ENCODE data around the gene PELI3. TPM values are rescaled to one million over a fixed set of nuclear protein-coding genes. Genes with fewer than 3 reads are reported as not detected.
A peak's percentile ranks its signal among the peaks of the same experiment; 100 is the strongest.

PELI3 gene
- polyA plus RNA-seq, 1 donor from 2014 or later = 13.3 TPM

DNA sequence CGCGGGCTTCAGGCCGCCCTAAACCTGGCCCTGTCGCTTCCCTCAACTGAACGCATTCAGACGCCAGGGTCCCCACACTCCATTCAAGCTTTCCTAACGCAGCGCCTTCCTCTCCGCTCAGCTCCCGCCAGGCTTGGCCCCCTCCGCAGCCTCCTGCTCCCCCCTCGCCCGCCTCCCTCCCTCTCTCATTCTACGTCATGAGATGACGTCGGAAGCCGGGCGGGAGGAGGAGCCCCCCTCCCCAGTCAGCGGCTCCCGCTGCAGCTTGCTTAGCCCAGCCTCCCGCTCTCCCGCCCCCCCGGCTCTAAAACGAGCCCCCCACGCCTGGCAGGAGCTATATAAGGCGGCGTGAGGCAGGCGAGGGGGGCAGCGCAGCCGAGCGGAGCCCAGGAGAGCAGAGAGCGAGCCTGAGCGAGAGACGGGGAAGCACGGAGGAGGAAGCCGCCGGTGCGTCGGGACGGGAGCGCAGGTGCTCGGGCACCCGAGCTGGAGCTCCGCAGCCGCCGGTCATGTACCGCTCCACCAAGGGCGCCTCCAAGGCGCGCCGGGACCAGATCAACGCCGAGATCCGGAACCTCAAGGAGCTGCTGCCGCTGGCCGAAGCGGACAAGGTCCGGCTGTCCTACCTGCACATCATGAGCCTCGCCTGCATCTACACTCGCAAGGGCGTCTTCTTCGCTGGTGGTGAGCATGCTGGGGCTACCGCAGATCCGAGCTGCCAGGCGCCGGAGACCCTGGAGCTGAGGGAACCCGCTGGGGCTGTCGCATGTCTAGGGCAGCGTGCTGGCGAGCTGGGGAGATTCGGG, 45.8 kb upstream of the PELI3 start, which contains the start of gene NPAS4:
Gene NPAS4 (plus strand): TSS at position 365 of the 806 bp plus-strand sequence. CDS start 145 bp downstream, at position 510.
- no peaks in the 10 kb centered on the region for H3F3A ChIP-seq (ENCODE audit: insufficient read depth, low read length, poor library complexity, severe bottlenecking)
- H3K4me2 ChIP-seq (ENCODE audit: low read length) = peak within 1 kb of the TSS; percentile 99
- H3K9ac ChIP-seq (ENCODE audit: low read length) = peak within 1 kb of the TSS; percentile 97
- H3K36me3 ChIP-seq (ENCODE audit: insufficient read depth, low read length) = no peaks in the 10 kb centered on the region
- peak within 1 kb of the TSS; percentile 94 for H3K4me3 ChIP-seq (ENCODE audit: low read length)
- H3K79me2 ChIP-seq (replicated peaks; ENCODE audit: insufficient read depth, low read length) = no peaks in the 10 kb centered on the region
- no peak for TF ChIP-seq RAD21 (conservative IDR thresholded peaks at IDR 0.05)
- TF ChIP-seq, protein P1, sequence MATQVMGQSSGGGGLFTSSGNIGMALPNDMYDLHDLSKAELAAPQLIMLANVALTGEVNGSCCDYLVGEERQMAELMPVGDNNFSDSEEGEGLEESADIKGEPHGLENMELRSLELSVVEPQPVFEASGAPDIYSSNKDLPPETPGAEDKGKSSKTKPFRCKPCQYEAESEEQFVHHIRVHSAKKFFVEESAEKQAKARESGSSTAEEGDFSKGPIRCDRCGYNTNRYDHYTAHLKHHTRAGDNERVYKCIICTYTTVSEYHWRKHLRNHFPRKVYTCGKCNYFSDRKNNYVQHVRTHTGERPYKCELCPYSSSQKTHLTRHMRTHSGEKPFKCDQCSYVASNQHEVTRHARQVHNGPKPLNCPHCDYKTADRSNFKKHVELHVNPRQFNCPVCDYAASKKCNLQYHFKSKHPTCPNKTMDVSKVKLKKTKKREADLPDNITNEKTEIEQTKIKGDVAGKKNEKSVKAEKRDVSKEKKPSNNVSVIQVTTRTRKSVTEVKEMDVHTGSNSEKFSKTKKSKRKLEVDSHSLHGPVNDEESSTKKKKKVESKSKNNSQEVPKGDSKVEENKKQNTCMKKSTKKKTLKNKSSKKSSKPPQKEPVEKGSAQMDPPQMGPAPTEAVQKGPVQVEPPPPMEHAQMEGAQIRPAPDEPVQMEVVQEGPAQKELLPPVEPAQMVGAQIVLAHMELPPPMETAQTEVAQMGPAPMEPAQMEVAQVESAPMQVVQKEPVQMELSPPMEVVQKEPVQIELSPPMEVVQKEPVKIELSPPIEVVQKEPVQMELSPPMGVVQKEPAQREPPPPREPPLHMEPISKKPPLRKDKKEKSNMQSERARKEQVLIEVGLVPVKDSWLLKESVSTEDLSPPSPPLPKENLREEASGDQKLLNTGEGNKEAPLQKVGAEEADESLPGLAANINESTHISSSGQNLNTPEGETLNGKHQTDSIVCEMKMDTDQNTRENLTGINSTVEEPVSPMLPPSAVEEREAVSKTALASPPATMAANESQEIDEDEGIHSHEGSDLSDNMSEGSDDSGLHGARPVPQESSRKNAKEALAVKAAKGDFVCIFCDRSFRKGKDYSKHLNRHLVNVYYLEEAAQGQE (IDR thresholded peaks at IDR 0.05; ENCODE audit: borderline replicate concordance) = peak; percentile 88
- peak; percentile 63 for TF ChIP-seq MXI1 (conservative IDR thresholded peaks at IDR 0.05; ENCODE audit: poor library complexity, severe bottlenecking)
- TF ChIP-seq POLR2AphosphoS5 (IDR thresholded peaks at IDR 0.05) = peak; percentile 98
- TF ChIP-seq SMC3 (conservative IDR thresholded peaks at IDR 0.05; ENCODE audit: poor library complexity) = peak; percentile 43
- TF ChIP-seq TAF1 (IDR thresholded peaks at IDR 0.05; ENCODE audit: low read depth) = peak; percentile 97
- peak; percentile 79 for TF ChIP-seq EP300 (conservative IDR thresholded peaks at IDR 0.05; ENCODE audit: poor library complexity, severe bottlenecking)
- TF ChIP-seq, protein P2, sequence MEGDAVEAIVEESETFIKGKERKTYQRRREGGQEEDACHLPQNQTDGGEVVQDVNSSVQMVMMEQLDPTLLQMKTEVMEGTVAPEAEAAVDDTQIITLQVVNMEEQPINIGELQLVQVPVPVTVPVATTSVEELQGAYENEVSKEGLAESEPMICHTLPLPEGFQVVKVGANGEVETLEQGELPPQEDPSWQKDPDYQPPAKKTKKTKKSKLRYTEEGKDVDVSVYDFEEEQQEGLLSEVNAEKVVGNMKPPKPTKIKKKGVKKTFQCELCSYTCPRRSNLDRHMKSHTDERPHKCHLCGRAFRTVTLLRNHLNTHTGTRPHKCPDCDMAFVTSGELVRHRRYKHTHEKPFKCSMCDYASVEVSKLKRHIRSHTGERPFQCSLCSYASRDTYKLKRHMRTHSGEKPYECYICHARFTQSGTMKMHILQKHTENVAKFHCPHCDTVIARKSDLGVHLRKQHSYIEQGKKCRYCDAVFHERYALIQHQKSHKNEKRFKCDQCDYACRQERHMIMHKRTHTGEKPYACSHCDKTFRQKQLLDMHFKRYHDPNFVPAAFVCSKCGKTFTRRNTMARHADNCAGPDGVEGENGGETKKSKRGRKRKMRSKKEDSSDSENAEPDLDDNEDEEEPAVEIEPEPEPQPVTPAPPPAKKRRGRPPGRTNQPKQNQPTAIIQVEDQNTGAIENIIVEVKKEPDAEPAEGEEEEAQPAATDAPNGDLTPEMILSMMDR (IDR thresholded peaks at IDR 0.05; ENCODE audit: poor library complexity, severe bottlenecking) = no peak
- no peak for TF ChIP-seq EZH2 (IDR thresholded peaks at IDR 0.05; ENCODE audit: borderline replicate concordance, insufficient read depth, low read length, poor library complexity, severe bottlenecking)
- peak within 1 kb of the TSS; percentile 92 for H3K27ac ChIP-seq (ENCODE audit: low read length)
- no peak within 1 kb of the TSS for H2AFZ ChIP-seq (ENCODE audit: low read depth, low read length)
- H3K9me3 ChIP-seq (ENCODE audit: low read length) = no peaks in the 10 kb centered on the region
- no peaks in the 10 kb centered on the region for H4K20me1 ChIP-seq (ENCODE audit: insufficient read depth)
- no peaks in the 10 kb centered on the region for H3K9me2 ChIP-seq (ENCODE audit: insufficient read depth, low read length)
- peaks cover 41% of the 10 kb centered on the region for H3K27me3 ChIP-seq (ENCODE audit: insufficient read depth, low read depth, low read length)

DNA sequence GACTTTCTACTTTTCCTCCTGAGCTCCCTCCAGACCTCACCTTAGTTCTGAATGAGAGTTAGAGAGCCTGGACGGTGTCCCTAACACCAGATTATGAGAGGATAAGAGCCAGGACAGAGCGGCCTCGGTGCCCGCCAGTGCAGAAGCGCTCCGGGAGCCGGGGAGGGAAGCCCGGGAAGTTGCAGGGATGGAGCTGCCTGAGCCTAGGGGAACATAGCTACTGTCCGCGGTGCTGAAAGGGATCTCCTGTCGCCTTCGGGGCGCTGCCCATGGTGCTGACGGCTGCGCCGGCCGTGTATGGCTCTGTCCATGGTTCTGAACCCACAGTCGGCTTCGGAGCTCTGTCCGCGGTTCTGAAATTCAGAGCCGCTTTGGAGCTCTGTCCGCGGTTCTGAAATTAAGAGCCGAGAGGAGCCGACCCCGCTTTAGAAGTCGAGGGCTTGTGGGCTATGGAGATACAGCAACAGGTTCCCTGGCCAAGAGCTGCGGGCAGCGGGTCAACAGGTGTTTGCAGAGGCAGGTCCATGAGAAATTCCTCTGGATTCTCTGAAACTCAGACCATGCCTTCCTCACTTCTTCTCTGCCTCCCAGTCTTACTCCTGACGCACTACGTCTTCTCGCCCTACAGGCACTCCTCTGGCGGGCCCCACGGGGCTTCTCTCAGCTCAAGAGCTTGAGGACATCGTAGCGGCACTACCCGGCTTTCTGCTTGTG, 45.1 kb upstream of the PELI3 start:
- Histone ChIP-seq H3K27ac (ENCODE audit: low read length) (peak overlapping the region; percentile 92), H3K4me3 (ENCODE audit: low read length) (peak overlapping the region; percentile 94), H3K9ac (ENCODE audit: low read length) (peak overlapping the region; percentile 97), H3K9me2 (ENCODE audit: insufficient read depth, low read length) (no peaks in the 10 kb centered on the region), H3K36me3 (ENCODE audit: insufficient read depth, low read length) (no peaks in the 10 kb centered on the region), H4K20me1 (ENCODE audit: insufficient read depth) (no peaks in the 10 kb centered on the region), H3K27me3 (ENCODE audit: insufficient read depth, low read depth, low read length) (peaks cover 41% of the 10 kb centered on the region), H3F3A (ENCODE audit: insufficient read depth, low read length, poor library complexity, severe bottlenecking) (no peaks in the 10 kb centered on the region), H3K79me2 (replicated peaks; ENCODE audit: insufficient read depth, low read length) (no peaks in the 10 kb centered on the region), H3K4me2 (ENCODE audit: low read length) (peak overlapping the region; percentile 94), H2AFZ (ENCODE audit: low read depth, low read length) (no peak overlapping the region), H3K9me3 (ENCODE audit: low read length) (no peaks in the 10 kb centered on the region)
- TF ChIP-seq SMC3 (conservative IDR thresholded peaks at IDR 0.05; ENCODE audit: poor library complexity) (no peak), EZH2 (IDR thresholded peaks at IDR 0.05; ENCODE audit: borderline replicate concordance, insufficient read depth, low read length, poor library complexity, severe bottlenecking) (no peak), MXI1 (conservative IDR thresholded peaks at IDR 0.05; ENCODE audit: poor library complexity, severe bottlenecking) (no peak), TAF1 (IDR thresholded peaks at IDR 0.05; ENCODE audit: low read depth) (no peak)
- TF ChIP-seq, protein P1 (IDR thresholded peaks at IDR 0.05; ENCODE audit: borderline replicate concordance) = peak; percentile 100
